SU-DHL-6 (cell line): ENCODE data around the gene THSD4.

Source experiments
- H2AFZ ChIP-seq: fragments of 200-600 bp; sonication (generic); 2 replicates; pipeline ENCODE4 v1.6.1; 2014; ENCODE audit warnings: low read depth, mild to moderate bottlenecking, moderate library complexity, mixed read lengths, antibody characterized with exemption, low read length; ENCODE audit not compliant: severe bottlenecking
- H3F3A ChIP-seq: fragments of 200-600 bp; shearing (Covaris generic); 2 replicates; pipeline ENCODE4 v1.6.0; 2016; ENCODE audit warnings: antibody characterized with exemption, mild to moderate bottlenecking; ENCODE audit not compliant: insufficient read depth
- H3K27ac ChIP-seq: fragments of 200-600 bp; sonication (generic); 2 replicates; pipeline ENCODE4 v1.5.1; 2016; ENCODE audit warnings: low read depth, mild to moderate bottlenecking, low read length, moderate library complexity, mixed read lengths
- H3K27me3 ChIP-seq: fragments of 200-600 bp; sonication (generic), shearing (Covaris generic); 2 replicates; pipeline ENCODE4 v1.6.0; 2014; ENCODE audit warnings: mild to moderate bottlenecking, low read length
- H3K36me3 ChIP-seq: fragments of 200-600 bp; sonication (generic); 2 replicates; pipeline ENCODE4 v1.6.1; 2014; ENCODE audit warnings: mild to moderate bottlenecking, low read length, mixed read lengths
- H3K4me2 ChIP-seq: fragments of 300-600, 200-600 bp; shearing (Covaris generic), sonication (generic); 2 replicates; pipeline ENCODE4 v1.6.0; 2014; ENCODE audit warnings: low read length, low read depth, mild to moderate bottlenecking; ENCODE audit not compliant: poor library complexity, severe bottlenecking
- H3K4me3 ChIP-seq: fragments of 200-600 bp; sonication (generic); 2 replicates; pipeline ENCODE4 v1.5.1; 2014; ENCODE audit warnings: antibody characterized with exemption, low read length, mild to moderate bottlenecking, mixed read lengths; ENCODE audit not compliant: insufficient read depth, poor library complexity, severe bottlenecking
- H3K79me2 ChIP-seq: fragments of 200-600 bp; sonication (generic); 2 replicates; pipeline ENCODE4 v1.6.1; 2014; ENCODE audit warnings: mild to moderate bottlenecking, low read length, moderate library complexity; ENCODE audit not compliant: insufficient read depth
- H3K9ac ChIP-seq: fragments of 200-600 bp; sonication (generic); 2 replicates; pipeline ENCODE4 v1.7.0; 2014; ENCODE audit warnings: mild to moderate bottlenecking, low read length
- H3K9me2 ChIP-seq: fragments of 200-600 bp; sonication (generic); replicated peaks from 2 replicates; pipeline ENCODE4 v1.6.1; 2014; ENCODE audit warnings: low read length; ENCODE audit not compliant: insufficient read depth
- H3K9me3 ChIP-seq: fragments of 200-600 bp; sonication (generic); 2 replicates; pipeline ENCODE4 v1.6.1; 2014; ENCODE audit warnings: low read length, mixed read lengths; ENCODE audit not compliant: insufficient read depth
- H4K20me1 ChIP-seq: fragments of 200-600 bp; sonication (generic); 2 replicates; pipeline ENCODE4 v1.6.1; 2014; ENCODE audit warnings: low read depth, mild to moderate bottlenecking, antibody characterized with exemption, low read length, moderate library complexity, mixed read lengths
- CTCF ChIP-seq: fragments of 200-600 bp; sonication (generic); IDR thresholded peaks from one replicate; pipeline ENCODE4 v1.5.1; 2017; ENCODE audit warnings: antibody characterized with exemption, mild to moderate bottlenecking, low read length, moderate library complexity; ENCODE audit not compliant: insufficient read depth, poor library complexity, severe bottlenecking
- EZH2phosphoT487 ChIP-seq: fragments of 200-600 bp; sonication (generic), shearing (Covaris generic); conservative IDR thresholded peaks from 2 replicates; pipeline ENCODE4 v1.6.1; 2018; ENCODE audit warnings: mild to moderate bottlenecking, antibody characterized with exemption, low read length, moderate library complexity, mixed read lengths

The THSD4 gene

DNA sequence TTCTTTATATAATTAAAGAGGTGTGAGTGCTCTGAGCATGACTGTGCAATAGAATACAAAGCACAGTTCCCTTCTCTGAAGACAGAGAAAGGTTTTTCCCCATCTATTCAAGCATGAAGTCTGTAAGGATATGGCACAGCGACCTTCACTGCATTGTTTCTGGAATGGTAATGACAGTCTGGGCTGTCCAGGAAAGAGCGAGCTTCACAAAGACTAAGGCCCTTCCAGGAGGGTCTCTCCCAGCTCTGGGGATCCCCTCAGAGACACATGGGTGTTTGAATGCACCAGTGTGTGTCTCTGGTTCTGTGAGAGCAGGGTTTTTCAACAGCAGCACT is 515.2 kb downstream of the THSD4 start:
- TF ChIP-seq CTCF = no peak
- Histone ChIP-seq H3K9me3 (no peaks in the 10 kb centered on the region), H3F3A (no peaks in the 10 kb centered on the region), H3K9ac (no peak overlapping the region), H3K27me3 (no peaks in the 10 kb centered on the region), H3K4me3 (no peak overlapping the region), H4K20me1 (no peaks in the 10 kb centered on the region), H3K79me2 (no peaks in the 10 kb centered on the region), H3K9me2 (no peaks in the 10 kb centered on the region), H3K36me3 (no peaks in the 10 kb centered on the region), H3K27ac (no peak overlapping the region), H2AFZ (no peak overlapping the region), H3K4me2 (no peak overlapping the region)

DNA sequence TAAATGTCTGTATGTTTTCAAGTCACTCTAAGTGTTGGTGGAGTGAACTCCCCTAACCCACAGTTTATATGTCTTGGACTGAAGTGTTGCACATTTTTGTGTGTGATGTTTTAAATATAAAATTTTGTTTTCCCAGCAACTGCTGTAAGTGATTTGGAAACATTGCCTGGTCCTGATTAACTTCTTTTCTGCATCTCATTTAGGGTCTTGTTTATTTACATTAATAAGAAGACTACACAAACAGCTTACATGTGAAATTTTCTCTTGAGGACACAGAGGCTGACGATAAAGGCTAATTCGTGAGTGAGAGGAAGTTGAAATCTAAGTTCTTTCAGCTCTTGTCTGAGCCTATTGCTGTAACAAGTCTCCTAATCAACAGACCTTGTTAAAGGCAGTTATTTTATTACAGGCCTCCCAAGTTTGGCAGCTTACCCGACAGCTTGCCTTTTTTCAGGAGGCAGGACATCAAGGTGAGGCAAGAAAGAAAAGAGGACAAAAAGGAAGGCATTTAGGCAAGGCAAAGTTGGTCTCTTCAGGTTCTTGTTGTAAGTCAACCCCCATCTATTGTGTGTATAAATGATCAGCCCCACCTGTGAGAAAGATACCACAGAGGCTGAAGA is 517.4 kb downstream of the THSD4 start:
- TF ChIP-seq CTCF (no peak), EZH2phosphoT487 (no peak)
- no peaks in the 10 kb centered on the region for H3K36me3 ChIP-seq
- H3K4me3 ChIP-seq = no peak overlapping the region
- H4K20me1 ChIP-seq = no peaks in the 10 kb centered on the region
- no peaks in the 10 kb centered on the region for H3K9me3 ChIP-seq
- no peaks in the 10 kb centered on the region for H3F3A ChIP-seq
- no peak overlapping the region for H3K4me2 ChIP-seq
- H3K79me2 ChIP-seq = no peaks in the 10 kb centered on the region
- no peak overlapping the region for H3K9ac ChIP-seq
- no peak overlapping the region for H3K27ac ChIP-seq
- no peak overlapping the region for H2AFZ ChIP-seq
- H3K9me2 ChIP-seq = no peaks in the 10 kb centered on the region
- H3K27me3 ChIP-seq = no peaks in the 10 kb centered on the region

GRCh38 chr15:71634820-71635560 is 519.7 kb downstream of the THSD4 start:
- Histone ChIP-seq H3K27ac (no peak overlapping the region), H3F3A (no peaks in the 10 kb centered on the region), H3K36me3 (no peaks in the 10 kb centered on the region), H3K27me3 (no peaks in the 10 kb centered on the region), H3K4me2 (no peak overlapping the region), H3K79me2 (no peaks in the 10 kb centered on the region), H2AFZ (no peak overlapping the region), H3K9ac (no peak overlapping the region), H4K20me1 (no peaks in the 10 kb centered on the region), H3K9me2 (no peaks in the 10 kb centered on the region), H3K9me3 (no peaks in the 10 kb centered on the region), H3K4me3 (no peak overlapping the region)
- TF ChIP-seq CTCF (no peak), EZH2phosphoT487 (no peak)
